SH-SY5Y (cell line): ENCODE data around the gene CORO2B.

Source experiments
- GATA2 ChIP-seq: IDR thresholded peaks from 2 replicates; pipeline ENCODE4 v1.6.1; 2011; ENCODE audit warnings: mild to moderate bottlenecking, low read depth, low read length
- GATA3 ChIP-seq: IDR thresholded peaks from 2 replicates; pipeline ENCODE4 v1.6.1; 2011; ENCODE audit warnings: low read depth, mild to moderate bottlenecking, low read length, moderate library complexity

Gene CORO2B

DNA sequence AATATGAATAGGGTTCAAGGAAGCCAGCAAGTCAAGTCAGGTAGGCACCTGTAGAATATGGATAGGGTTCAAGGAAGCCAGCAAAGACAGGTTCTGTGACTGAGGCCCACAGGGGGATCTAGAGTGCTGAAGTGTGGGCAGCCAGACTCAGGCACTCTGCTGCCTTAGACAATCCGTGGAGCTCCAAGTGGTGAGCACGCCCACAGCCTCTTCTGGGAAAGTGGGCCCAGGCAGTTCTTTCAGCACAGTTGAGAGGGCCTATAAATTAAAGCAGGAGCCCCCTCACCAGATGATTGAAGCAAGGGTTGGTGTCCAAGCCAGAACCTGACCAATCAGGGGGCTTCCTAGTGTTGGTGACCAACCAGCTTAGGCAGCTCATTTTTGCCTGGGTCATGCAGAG lies 190.9 kb downstream of the CORO2B start:
- TF ChIP-seq GATA2: no peak
- TF ChIP-seq GATA3: no peak

GRCh38 chr15:68770216-68770615 lies 191.4 kb downstream of the CORO2B start:
- TF ChIP-seq GATA3: no peak
- TF ChIP-seq GATA2: no peak

GRCh38 chr15:68773036-68773435 lies 194.2 kb downstream of the CORO2B start:
- no peak for TF ChIP-seq GATA3
- no peak for TF ChIP-seq GATA2

DNA sequence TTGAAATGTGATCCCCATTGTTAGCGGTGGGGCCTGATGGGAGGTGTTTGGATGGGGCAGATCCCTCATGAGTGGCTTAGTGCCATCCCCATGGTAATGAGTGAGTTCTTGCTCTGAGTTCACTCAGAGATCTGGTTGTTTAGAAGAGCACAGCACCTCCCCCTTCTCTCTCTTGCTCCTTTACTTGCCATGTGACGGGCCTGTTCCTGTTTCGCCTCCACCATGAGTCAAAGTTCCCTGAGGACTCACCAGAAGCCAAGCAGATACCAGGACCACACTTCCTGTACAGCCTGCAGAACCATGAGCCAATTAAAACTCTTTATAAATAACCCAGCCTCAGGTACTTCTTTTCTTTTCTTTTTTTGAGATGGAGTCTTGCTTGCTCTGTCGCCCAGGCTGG lies 195.3 kb downstream of the CORO2B start:
- TF ChIP-seq GATA3 (no peak), GATA2 (no peak)

GRCh38 chr15:68774521-68775235 lies 195.9 kb downstream of the CORO2B start:
- no peak for TF ChIP-seq GATA2
- no peak for TF ChIP-seq GATA3

DNA sequence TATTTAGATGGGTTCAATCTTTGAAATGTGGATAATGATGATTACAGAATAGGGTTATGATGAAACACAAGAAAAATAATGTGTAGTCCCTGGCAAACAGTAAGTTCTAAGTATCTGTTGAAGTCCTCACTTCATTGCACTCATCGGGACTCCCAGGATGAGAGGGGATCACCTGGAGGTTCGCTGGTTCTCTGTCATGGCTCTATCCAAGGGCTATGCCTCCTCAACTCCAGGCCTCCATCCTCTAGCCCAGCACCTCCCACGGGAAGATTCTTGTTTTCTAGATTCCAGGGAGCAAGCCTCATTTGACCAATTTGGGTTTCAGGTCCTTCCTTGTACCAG lies 196.4 kb downstream of the CORO2B start:
- TF ChIP-seq GATA2 (no peak), GATA3 (no peak)

DNA sequence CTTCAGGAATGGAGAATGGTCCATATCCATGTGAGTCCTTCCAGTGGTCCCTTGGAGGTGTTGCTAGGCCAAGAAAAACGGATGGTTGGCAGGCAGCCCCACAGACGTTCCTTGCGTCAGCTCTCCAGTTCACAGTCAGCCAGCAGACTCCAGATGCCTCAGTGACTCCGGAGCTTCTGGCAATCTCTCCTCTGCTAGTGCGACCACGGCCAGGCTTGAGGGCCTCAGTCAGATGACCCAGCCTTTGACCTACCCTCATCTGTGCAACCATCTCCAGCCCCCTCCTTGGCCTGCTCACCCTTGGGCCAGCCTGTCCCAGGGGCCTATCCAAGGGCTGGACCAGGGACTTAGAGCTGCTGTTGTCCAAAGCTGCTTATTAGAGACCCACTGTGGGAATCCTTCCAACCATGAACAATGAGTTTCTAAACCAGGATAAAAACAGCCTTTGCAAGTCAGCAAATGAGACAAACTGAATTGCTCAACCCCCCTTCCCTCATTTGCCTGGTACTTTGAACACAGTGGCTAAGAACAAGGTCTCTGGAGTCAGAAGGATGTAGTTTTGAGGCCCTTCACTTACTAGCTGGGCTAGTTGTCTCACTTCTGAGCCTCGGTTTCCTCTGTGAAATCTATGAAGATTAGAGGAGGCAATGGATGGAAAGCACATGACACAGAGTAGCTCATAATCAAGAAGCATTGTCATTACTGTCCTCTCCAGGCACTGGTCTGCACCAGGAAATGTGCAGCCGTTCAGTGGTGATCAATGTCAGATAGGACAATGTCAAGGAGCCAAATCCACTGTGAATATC lies 197.1 kb downstream of the CORO2B start:
- TF ChIP-seq GATA3 (no peak), GATA2 (no peak)

- no peak for TF ChIP-seq GATA2
- TF ChIP-seq GATA3: no peak
These were observed 197.9 kb downstream of the CORO2B start for GRCh38 chr15:68776477-68777270.
